ENCODE results near the gene RPS2. TPM values are rescaled to one million over a fixed set of nuclear protein-coding genes. Genes with fewer than 3 reads are reported as not detected.

The RPS2 gene
- total and polyA plus RNA-seq, 2 donors (not counting 1 experiment from before 2014, with no cell fraction given): 1,683 to 2,596 TPM

- H3K36me3 ChIP-seq (ENCODE audit: control insufficient read depth, insufficient read depth, low read length): peaks cover 8% of the 10 kb centered on the region
- H2AFZ ChIP-seq (ENCODE audit: low read length): peak overlapping the region; percentile 80
- H3K79me2 ChIP-seq (ENCODE audit: control insufficient read depth, insufficient read depth, low read length): no peaks in the 10 kb centered on the region
- H3K4me2 ChIP-seq (ENCODE audit: extremely low read depth, insufficient read depth, low read length): peak overlapping the region; percentile 92
- TF ChIP-seq CTCF (conservative IDR thresholded peaks at IDR 0.05 in 1 of 2, IDR thresholded peaks at IDR 0.05 in 1 of 2; ENCODE audit: low read depth in 1 of 2, low read length in 2 of 2) (no peak), EZH2 (IDR thresholded peaks at IDR 0.05; ENCODE audit: low read length, missing control alignments) (no peak)
- no peak overlapping the region for H3K27ac ChIP-seq (ENCODE audit: insufficient read depth, low read length)
- peaks cover 7% of the 10 kb centered on the region for H3K4me1 ChIP-seq (ENCODE audit: control insufficient read depth, extremely low read depth, insufficient read depth, low read length)
- H3K9ac ChIP-seq (ENCODE audit: insufficient read depth, low read length): peak overlapping the region; percentile 76
- no peaks in the 10 kb centered on the region for H3K9me3 ChIP-seq (ENCODE audit: control insufficient read depth, insufficient read depth, low read depth, low read length)
- peak in 1 of 2 donors; percentile 35 for DNase-seq (ENCODE audit: low read depth in 2 of 2)
- peak overlapping the region; percentile 79 to 93 (median 82) for H3K4me3 ChIP-seq (replicated peaks in 1 of 4; ENCODE audit: control extremely low read depth in 1 of 4, insufficient read depth in 1 of 4, low read depth in 3 of 4, low read length in 4 of 4)
- no peaks in the 10 kb centered on the region for H4K20me1 ChIP-seq (ENCODE audit: control insufficient read depth, extremely low read depth, insufficient read depth, low read length)
- H3K27me3 ChIP-seq (ENCODE audit: control insufficient read depth, insufficient read depth, low read length): no peaks in the 10 kb centered on the region
These were observed 22.4 kb downstream of the RPS2 start for GRCh38 chr16:1942047-1942809.

DNA sequence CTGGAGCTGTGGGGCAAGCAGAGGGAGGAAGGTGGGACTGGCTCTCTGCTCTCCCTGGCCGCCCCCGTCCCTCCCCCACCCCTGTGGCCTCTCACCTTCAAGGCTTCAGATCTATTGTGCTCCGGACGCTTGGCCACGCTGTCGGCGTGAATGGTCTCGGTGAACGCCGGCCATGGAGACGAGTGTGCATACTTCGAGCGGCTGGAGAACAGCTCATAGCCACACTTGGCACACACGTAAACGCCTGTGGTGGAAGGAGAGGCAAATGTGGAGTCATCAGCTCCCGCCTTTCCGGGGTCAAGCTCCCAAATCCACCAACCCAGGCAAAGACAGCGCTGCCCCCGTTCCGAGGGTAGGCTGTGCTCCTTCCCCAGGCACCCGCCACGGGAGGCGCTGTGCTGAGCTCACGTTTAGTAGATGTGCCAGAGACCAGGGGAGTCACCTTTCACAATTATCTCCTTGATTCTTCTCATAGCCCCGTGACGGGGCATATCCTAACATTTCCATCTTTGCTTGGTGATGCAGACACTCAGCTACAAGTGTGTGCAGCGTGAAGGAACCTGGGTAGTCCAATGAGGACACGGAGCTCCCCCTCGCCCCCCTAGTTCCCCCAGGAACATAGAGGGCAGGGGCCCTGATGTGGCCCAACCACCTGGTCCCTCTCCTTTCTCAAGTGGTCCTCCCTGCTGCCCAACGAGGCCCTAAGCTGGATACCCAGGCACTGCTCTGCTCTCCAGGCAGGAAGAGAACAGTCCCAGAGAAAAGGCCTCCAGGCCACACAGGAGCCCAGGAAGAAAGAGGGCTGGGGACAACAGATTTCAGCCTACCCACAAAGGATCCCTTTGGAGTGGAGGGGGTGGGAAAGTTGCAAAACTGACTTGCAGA is 23.2 kb downstream of the RPS2 start:
- Histone ChIP-seq H3K4me1 (ENCODE audit: control insufficient read depth, extremely low read depth, insufficient read depth, low read length) (peaks cover 7% of the 10 kb centered on the region), H4K20me1 (ENCODE audit: control insufficient read depth, extremely low read depth, insufficient read depth, low read length) (no peaks in the 10 kb centered on the region), H3K27me3 (ENCODE audit: control insufficient read depth, insufficient read depth, low read length) (no peaks in the 10 kb centered on the region), H3K79me2 (ENCODE audit: control insufficient read depth, insufficient read depth, low read length) (no peaks in the 10 kb centered on the region), H2AFZ (ENCODE audit: low read length) (no peak overlapping the region), H3K36me3 (ENCODE audit: control insufficient read depth, insufficient read depth, low read length) (peaks cover 8% of the 10 kb centered on the region), H3K9me3 (ENCODE audit: control insufficient read depth, insufficient read depth, low read depth, low read length) (no peaks in the 10 kb centered on the region), H3K9ac (ENCODE audit: insufficient read depth, low read length) (no peak overlapping the region), H3K27ac (ENCODE audit: insufficient read depth, low read length) (no peak overlapping the region), H3K4me2 (ENCODE audit: extremely low read depth, insufficient read depth, low read length) (peak overlapping the region; percentile 92), H3K4me3 (replicated peaks in 1 of 4; ENCODE audit: control extremely low read depth in 1 of 4, insufficient read depth in 1 of 4, low read depth in 3 of 4, low read length in 4 of 4) (peak overlapping the region in 3 of 4 experiments; percentile 79 to 83 (median 81))
- TF ChIP-seq CTCF (conservative IDR thresholded peaks at IDR 0.05 in 1 of 2, IDR thresholded peaks at IDR 0.05 in 1 of 2; ENCODE audit: low read depth in 1 of 2, low read length in 2 of 2): peak in 1 of 2 donors; percentile 29
- no peak for TF ChIP-seq EZH2 (IDR thresholded peaks at IDR 0.05; ENCODE audit: low read length, missing control alignments)
- peak; percentile 33 to 96 for DNase-seq (ENCODE audit: low read depth in 2 of 2)

All from fibroblast of lung (primary cell).